NCI-H1092 (cell line): ENCODE results near the gene ZNF253.
"Not testable (repeated sequence)": the region's sequence is repeated elsewhere in the genome, so short reads cannot be mapped to it uniquely, and the experiment has no call there.

Experiments
- DNase-seq: peaks from one replicate; lab custom pipeline; 2025; lab: John Stamatoyannopoulos, UW

The ZNF253 gene

DNA sequence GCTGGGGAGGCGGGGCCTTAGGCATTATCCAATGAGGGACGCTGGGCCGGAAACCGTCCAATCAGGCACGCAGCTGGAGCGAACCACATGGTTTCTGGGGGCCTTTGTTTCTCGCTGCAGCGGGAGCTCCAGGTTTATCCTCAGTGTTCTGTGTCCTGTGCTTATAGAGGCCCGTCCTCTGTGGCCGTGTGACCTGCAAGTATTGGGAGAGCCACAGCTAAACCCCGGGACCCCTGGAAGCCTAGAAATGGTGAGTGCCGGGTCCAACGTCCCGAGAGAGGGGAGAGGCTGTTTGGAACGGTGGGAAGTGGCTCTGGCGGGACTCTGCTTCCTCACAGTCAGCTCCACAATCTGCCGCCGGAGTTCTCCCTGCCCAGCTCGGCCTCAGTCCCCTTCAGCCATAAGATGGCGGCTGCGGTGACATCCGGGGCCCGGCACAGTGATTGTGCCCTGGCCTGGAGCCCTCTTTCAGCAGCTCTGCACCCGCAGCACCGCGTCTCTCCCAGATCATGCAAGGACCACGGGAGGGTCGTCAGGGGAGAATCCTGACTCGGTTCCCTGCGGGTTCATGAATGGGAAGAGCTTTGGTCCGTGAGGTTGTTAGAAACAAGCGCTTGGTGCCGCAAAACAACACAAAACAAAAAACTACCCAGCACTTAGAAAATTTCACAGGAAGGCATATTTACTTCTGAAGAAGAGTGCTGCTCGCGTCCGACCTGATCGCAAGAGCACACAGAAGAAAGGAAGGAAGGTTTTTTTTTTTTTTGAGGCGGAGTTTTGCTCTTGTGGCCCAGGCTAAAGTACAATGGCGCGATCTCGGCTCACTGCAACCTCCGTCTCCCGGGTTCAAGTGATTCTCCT is at the start of gene ZNF253:
Gene ZNF253 (plus strand): TSS at position 133 of the 861 bp plus-strand sequence. CDS start 115 bp downstream, at position 248.
- DNase-seq, result peak; percentile 95

DNA sequence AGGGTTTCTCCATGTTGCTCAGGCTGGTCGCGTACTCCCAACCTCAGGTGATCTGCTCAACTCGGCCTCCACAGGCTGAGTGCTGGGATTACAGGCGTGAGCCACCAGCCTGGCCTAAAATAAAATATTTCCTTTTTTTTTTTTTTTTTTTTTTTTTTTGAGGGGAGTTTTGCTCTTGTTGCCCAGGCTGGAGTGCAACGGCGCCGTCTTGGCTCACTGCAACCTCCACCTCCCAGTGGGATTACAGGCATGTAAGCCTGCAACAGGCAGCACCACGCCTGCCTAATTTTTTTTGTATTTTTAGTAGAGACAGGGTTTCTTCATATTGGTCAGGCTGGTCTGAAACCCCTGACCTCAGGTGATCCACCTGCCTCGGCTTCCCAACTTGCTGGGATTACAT is 49.0 kb upstream of the ZNF253 start:
- DNase-seq, result no peak

DNA sequence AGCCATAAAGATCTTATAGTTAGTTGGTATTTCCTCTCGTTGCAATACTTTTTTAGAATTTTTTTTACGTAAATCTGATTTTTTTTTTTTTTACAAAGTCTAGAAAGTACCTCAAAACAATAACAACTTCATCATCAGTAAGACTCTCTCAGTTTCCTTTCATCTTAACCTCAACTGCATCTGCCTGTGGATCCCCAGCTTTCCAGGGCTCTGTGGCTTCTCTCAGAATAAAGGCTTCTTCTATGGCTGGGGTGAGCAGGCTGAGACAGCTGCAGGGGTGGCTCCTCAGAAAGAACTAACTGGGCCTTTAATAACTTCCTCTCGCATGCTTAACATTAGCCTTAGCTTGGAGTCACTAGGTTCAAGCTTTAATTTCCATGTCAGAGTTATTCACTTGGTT is 48.3 kb upstream of the ZNF253 start:
- DNase-seq, result no peak

DNA sequence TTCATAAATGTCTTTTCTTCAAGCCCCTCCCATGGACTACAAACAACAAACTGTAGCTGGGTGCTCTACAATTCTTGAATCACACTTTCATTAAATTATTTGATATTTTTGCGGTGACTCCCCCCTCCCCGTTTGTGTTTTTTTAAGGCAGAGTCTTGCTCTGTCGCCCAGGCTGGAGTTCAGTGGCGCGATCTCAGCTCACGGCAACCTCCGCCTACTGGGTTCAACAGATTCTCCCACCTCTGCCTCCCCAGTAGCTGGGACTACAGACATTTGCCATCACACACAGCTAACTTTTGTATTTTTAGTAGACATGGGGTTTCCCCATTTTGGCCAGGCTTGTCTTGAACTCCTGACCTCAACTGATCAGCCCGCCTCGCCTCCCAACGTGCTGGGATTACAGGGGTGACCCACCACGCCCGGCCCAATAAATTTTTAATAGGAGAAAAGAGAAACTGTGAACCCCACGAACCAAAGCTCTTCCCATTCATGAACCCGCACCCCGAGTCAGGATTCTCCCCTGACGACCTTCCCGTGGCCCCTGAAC is 44.8 kb upstream of the ZNF253 start:
- DNase-seq, result no peak

DNA sequence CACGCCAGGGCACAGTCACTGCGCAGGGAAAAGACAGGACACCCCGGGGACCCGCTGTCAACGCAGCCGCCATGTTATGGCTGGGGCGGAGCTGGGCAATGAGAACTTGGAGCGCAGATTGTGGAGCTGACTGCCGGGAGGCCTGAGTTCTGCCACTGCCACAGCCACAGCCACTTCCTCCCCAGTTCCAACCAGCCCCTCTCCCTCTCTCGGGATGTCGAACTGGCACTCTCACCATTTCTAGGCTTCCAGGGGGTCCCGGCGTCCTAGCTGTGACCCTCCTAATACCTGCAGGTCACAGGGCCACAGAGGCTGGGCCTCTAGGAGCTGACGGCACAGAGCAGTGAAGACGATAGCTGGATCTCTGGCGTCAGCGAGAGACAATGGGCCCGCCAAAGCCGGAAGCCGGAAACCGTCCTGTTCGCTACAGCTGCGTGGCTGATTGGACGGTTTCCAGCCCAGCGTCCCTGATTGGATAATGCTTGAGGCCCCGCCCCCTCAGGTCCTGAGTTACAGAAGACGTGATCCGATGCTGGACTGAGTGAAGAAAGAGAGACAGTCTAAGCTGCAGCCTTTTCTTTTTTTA is 44.2 kb upstream of the ZNF253 start, which contains the start of gene ZNF506:
Gene ZNF506 (minus strand): TSS at position 385 of the 586 bp plus-strand sequence. CDS start 147 bp downstream, at position 238.
- peak; percentile 95 for DNase-seq

DNA sequence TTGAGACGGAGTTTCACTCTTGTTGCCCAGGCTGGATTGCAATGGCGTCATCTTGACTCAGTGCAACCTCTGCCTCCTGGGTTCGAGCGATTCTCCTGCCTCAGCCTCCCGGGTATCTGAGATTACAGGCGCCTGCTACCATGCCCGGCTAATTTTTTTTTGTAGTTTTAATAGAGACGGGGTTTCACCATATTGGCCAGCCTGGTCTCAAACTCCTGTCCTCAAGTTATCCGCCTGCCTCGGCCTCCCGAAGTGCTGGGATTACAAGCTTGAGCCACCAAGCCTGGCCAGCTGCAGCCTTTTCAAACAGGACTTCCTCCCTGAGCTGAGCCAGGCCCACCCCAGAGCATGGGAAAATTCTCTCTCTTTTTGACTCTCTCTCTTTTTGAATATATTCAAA is 43.7 kb upstream of the ZNF253 start:
- DNase-seq, result not testable (repeated sequence)

DNA sequence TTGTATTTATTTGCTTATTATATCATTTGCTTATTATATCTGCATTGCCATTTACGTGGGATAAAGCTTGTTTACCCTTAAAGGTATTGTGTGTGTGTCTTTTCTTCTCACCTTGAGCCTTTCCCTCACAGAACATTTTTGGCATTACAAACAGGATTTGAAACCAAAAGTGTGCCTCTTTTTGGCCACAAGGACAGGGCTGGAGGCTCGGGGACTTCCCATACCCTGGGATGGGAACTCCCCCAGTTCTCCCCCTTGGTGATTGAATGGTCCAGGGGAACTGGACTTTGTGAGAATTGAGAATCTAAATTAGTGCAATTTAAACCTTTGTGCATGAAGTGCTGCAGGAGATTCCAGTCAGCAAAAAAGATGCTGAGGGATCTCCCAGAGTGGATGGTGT is 41.8 kb upstream of the ZNF253 start:
- DNase-seq, result no peak

DNA sequence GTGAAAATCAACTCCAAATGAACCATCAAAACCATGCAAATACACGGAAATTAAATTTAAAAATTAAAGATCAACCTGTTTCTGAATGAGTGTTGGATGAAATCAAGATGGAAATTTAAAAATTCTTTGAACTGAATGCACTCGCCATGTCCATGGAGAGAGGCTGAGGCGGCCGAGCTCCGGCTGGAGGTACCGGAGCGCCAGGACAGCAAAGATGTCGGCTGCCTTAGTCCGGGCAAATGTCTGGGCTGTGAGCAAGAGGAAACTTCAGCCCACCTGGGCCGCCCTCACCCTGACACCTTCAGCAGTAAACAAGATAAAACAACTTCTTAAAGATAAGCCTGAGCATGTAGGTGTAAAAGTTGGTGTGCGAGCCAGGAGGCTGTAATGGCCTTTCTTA is 38.8 kb upstream of the ZNF253 start:
- no peak for DNase-seq

DNA sequence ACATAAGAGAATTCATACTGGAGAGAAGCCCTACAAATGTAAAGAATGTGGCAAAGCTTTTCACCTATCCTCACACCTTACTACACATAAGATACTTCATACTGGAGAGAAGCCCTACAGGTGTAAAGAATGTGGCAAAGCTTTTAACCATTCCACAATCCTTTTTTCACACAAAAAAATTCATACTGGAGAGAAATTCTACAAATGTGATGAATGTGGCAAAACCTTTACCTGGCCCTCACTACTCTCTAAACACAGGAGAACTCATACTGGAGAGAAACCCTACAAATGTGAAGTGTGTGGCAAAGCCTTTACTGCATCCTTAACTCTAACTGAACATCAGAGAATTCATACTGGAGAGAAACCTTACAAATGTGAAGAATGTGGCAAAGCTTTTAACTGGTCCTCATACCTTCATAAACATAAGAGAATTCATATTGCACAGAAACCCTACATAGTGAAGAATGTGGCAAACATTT is 30.1 kb upstream of the ZNF253 start:
- DNase-seq, result no peak

DNA sequence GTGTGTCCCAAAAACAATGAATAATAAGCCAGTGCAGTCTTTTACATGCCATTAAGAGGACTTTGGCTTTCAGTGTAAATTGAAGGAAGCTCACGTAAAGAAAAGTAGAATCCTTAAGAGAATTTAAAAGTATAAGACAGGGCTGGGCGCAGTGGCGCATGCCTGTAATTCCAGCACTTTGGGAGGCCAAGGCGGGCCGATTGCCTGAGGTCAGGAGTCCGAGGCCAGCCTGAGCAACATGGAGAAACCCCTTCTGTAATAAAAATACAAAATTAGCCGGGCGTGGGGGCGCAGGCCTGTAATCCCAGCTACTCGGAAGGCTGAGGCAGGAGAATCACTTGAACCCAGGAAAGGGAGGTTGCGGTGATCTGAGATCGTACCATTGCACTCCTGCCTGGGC is 17.9 kb upstream of the ZNF253 start:
- no peak for DNase-seq

DNA sequence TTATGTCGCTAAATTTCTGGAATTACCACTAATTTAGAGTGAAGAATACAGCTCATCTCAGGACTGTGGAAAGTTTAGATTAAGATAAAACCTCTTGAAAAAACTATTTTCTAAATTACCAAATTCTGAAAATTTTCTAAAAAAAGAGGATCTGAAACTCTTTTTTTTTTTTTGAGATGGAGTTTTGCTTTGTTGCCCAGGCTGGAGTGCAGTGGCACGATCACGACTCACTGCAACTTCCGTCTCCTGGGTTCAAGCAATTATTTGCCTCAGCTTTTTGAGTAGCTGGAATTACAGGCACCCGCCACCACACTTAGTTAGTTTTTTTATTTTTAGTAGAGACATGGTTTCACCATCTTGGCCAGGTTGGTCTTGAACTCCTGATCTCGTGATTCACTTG is 16.6 kb upstream of the ZNF253 start:
- no peak for DNase-seq

DNA sequence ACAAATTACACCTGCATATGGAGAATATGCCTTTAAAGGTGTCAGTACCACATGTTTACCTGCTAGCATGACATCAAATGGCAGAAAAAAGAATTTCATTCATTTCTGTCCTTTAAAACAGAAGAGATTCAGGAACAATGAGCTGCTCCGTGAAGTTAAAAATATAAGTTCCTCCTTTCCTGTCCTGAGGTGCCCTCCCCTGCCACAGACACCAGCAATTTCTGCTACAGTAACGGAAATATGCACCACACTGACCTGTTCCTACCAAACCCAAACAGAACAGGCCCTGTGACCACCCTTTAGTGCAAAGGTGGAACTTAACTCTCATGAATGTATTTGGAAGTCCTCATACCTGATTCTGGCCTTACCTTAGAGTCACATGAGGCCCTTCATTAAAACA is 13.9 kb upstream of the ZNF253 start:
- DNase-seq, result not testable (repeated sequence)

DNA sequence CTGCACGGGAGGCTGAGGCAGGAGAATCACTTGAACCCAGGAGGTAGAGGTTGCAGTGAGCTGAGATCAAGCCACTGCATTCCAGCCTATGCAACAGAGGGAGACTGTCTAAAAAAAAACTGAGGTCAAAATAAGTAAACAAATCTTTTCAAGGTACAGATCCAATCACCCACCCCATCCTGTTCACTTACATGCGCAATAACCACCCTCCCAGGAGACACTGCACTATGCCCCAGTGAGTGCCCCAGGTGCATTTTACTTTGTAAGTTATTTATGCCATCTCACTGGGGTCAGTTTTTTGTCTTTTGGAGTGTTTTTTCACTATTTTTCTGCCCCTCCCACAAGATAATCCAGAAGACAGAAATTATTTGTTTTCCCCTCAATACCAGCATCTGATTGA is 6.9 kb upstream of the ZNF253 start:
- DNase-seq, result no peak

DNA sequence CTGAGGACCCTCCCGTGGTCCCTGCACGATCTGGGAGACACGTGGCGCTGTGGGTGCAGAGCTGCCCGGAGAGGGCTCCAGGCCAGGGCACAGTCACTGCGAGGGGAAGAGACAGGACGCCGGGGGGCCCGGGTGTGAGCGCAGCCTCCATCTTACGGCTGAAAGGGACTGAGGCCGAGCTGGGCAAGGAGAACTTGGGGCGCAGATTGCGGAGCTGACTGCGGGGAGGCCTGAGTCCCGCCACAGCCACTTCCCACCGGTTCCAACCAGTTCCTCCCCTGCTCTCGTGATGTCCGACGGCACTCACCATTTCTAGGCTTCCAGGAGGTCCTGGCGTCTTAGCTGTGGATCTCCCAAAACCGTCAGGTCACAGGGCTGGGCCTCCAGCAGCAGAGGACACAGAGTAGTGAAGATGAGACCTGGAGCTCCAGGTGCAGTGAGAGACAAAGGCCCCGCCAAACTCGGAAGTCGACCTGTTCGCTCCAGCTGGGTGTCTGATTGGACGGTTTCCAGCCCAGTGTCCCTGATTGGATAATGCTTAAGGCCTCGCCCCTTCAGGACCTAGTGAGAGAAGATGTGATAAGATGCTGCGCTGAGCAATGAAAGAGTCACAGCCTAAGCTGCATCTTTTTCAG is 4.8 kb upstream of the ZNF253 start:
- DNase-seq, result no peak

DNA sequence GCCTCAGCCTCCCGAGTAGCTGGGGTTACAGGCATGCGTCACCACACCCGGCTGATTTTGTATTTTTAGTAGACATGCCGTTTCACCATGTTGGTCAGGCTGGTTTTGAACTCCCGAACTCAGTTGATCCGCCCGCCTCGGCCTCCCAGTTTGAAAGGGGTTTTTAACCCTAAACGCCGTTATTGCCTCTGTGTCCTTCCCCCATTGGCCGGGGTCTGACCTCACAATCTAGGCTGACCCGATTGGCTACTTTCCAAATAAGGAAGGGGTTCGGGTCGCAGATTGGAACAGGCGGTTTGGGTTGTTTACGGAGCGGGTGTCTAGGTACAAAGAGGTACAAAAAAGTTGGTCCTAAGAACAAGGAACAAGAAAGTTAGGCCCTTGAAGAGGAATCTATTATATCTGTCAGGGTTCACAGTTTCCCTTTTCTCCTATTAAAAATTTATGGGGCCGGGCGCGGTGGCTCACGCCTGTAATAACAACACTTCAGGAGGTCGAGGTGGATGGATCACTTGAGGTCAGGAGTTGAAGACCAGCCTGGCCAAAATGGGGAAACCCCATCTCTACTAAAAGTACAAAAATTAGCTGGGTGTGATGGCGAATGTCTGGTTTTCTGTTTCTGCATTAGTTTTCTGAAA is 1.0 kb downstream of the ZNF253 start:
- peak; percentile 3 for DNase-seq

DNA sequence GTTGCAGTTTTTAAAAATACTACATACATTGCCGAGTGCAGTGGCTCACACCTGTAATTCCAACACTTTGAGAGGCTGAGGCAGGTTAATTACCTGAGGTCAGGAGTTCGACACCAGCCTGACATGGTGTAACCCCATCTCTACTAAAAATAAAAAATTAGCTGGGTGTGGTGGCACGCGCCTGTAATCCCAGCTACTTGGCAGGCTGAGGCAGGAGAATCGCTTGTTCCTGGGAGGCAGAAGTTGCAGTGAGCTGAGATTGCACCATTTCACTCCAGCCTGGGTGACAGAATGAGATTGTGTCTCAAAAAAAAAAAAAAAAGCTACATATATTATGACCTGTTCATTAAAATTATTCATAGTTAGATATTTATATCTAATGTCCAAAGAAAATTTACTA is 4.4 kb downstream of the ZNF253 start:
- DNase-seq, result not testable (repeated sequence)

DNA sequence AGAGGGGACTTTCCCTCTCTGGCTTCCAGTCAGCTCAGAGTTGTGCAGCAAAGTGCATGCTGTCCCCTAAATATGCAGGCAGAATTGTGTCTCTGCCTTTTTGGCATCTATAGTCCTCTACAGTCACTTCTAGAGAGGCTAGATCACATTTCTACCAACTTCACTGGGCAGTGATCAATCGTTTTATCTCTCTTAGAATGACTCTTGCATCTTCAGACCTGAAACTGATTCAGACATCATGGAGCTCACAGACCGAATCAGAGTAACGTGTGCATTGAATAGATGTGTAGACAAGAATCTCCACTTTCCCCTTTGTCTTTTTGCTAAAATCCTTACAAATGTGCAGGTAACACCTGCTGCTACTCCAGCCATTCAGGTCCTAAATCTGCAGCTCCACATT is 6.2 kb downstream of the ZNF253 start:
- DNase-seq, result no peak

DNA sequence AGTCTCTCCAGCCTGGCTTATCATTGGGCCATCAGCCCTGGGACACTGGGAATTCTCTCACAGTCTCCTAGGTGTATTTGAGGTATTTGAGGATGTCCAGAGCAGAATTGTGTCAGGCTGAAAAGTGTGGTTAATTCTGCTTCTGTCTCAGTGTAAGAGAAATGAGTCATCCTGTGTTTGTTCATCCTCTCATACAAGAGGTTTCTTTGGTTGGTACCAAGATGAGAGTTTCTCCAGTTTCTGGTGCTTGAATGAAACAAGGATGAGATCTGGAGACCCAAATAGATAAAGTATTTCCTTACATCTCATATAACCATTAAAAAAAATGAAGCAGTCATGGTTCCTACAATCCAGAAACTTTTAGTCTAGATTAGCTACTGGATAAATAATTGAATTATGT is 7.7 kb downstream of the ZNF253 start:
- DNase-seq, result no peak

DNA sequence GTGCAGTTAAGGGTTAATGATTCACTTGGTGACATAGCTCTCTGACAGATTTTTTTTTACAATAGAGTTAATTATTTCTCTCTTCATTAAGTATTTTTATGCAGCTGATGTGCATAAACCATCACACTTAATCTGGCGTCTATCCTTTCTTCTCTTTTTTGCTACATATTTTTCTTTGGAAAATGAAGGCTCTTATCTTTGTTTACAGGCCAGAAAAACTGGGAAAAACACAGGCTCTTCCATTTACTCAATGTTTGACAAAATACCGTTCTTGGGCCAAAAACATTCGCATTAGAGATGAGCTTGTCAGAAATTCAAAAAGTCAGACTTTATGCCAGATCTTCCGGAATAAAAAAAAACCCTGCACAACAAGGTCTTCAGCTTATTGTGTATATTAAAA is 12.0 kb downstream of the ZNF253 start:
- no peak for DNase-seq

DNA sequence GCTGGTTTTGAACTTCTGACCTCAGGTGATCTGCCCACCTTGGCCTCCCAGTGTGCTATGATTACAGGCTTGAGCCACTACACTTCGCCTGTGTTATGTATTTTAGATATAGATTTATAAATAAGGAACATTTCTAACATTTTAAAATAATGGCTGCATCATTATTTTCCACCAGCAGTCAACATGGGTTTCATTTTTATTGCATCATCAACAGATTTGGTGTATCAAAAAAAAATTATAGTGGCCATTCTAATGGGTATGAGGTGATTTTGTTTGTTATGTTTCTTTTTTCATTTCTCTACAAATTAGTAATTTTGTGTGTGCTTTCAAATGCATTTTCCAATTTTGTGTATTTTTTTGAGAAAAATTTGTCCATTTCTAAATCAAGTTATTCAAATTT is 18.9 kb downstream of the ZNF253 start:
- DNase-seq, result no peak

DNA sequence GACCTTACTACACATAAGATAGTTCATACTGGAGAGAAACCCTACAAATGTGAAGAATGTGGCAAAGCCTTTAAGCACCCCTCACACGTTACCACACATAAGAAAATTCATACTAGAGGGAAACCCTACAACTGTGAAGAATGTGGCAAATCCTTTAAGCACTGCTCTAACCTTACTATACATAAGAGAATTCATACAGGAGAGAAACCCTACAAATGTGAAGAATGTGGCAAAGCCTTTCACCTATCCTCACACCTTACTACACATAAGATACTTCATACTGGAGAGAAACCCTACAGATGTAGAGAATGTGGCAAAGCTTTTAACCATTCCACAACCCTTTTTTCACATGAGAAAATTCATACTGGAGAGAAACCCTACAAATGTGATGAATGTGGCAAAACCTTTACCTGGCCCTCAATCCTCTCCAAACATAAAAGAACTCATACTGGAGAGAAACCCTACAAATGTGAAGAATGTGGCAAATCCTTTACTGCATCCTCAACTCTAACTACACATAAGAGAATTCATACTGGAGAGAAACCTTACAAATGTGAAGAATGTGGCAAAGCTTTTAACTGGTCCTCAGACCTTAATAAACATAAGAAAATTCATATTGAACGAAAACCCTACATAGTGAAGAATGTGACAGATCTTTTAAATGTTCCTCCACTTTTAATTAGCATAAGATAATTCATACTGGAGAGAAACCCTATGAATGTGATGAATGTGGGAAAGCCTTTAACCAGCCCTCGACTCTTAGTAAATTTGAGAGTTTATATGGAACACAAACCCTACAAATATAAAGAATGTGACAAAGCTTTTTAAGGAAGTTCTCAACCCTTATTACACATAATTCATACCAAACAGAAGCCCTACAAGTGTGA is 26.6 kb downstream of the ZNF253 start:
- DNase-seq, result not testable (repeated sequence)
